Kidney (tissue), 14 donors: ENCODE results near the gene NF1. TPM values are rescaled to one million over a fixed set of nuclear protein-coding genes. Genes with fewer than 3 reads are reported as not detected.
"Not testable (repeated sequence)": the region's sequence is repeated elsewhere in the genome, so short reads cannot be mapped to it uniquely, and the experiment has no call there.

ENCODE experiments used
- DNase-seq, 5 donors: peaks; one replicate each; pipeline ENCODE4 v3.0.0-alpha.2; 2013 to 2020
- FAIRE-seq: peaks from 2 replicates; lab custom pipeline; 2012; peaks lifted over from hg19 to GRCh38; lab: Jason Lieb, UNC
- H3K27ac ChIP-seq, 2 donors: one replicate each; pipeline ENCODE4 v1.7.0; 2013; ENCODE audit warnings: low read depth in 2 of 2, low read length in 2 of 2, inconsistent platforms in 1 of 2
- H3K27me3 ChIP-seq: one replicate; pipeline ENCODE4 v1.7.1; 2013; ENCODE audit warnings: low read length, inconsistent platforms; ENCODE audit not compliant: control insufficient read depth, insufficient read depth
- H3K36me3 ChIP-seq, 3 donors: one replicate each; pipeline versions ENCODE4 v1.7.0 to v1.7.1; 2013; ENCODE audit warnings: low read length in 3 of 3, control low read depth in 1 of 3, inconsistent platforms in 1 of 3; ENCODE audit not compliant: insufficient read depth in 3 of 3, control insufficient read depth in 2 of 3
- H3K4me1 ChIP-seq, 3 donors: one replicate each; pipeline versions ENCODE4 v1.7.0 to v1.7.1; 2013; ENCODE audit warnings: low read length in 3 of 3, inconsistent platforms in 1 of 3, low read depth in 1 of 3; ENCODE audit not compliant: control insufficient read depth in 2 of 3, insufficient read depth in 2 of 3
- H3K4me3 ChIP-seq, 3 donors: one replicate each; pipeline versions ENCODE4 v1.7.0 to v1.8.1; 2013; ENCODE audit warnings: low read length in 3 of 3, control low read depth in 1 of 3, inconsistent platforms in 1 of 3
- H3K9ac ChIP-seq, 3 donors: one replicate each; pipeline versions ENCODE4 v1.7.0 to v1.7.1; 2013; ENCODE audit warnings: low read length in 3 of 3, control low read depth in 1 of 3, inconsistent platforms in 1 of 3
- H3K9me3 ChIP-seq, 3 donors: one replicate each; pipeline versions ENCODE4 v1.7.0 to v1.7.1; 2013; ENCODE audit warnings: low read length in 3 of 3, control low read depth in 1 of 3, inconsistent platforms in 1 of 3; ENCODE audit not compliant: control insufficient read depth in 2 of 3, insufficient read depth in 1 of 3
- intact Hi-C: fragments of 100-400 bp; cut with DNase I; formaldehyde crosslinking; loops from one replicate; pipeline ENCODE4 v1.11.1; 2022
- polyA plus RNA-seq: library from polyadenylated mRNA; stranded (reverse); fragments of 350-450 nt; fragmentation: Illumina TruSeq; extraction: RNeasy Lipid Tissue Mini Kit (QIAGEN cat#74804); gene quantifications from one replicate; pipeline ENCODE4 v1.2.3, GENCODE V29; 2014; ENCODE audit warnings: low read depth, low replicate concordance; ENCODE audit not compliant: insufficient read depth
- total RNA-seq: library from RNA; stranded (reverse); fragmentation: NEBNext Ultra II Directional; extraction: Animal tissue kit (Norgen Biotek cat#: 25700); gene quantifications from one replicate; pipeline ENCODE4 v1.2.1, GENCODE V29; 2021
- TF ChIP-seq, protein P1 (sequence below): IDR thresholded peaks from 3 replicates; pipeline ENCODE4 v1.5.1; 2012; ENCODE audit warnings: mild to moderate bottlenecking, moderate library complexity, borderline replicate concordance; ENCODE audit not compliant: insufficient read depth; ENCODE audit errors: extremely low read depth
- donor health status: control.
- donor health status: control.
- donor health status: control.
- donor health status: control.
- donor health status: control.
- donor health status: DM: yes; HTN: yes; CAD: no.
- donor health status: Normal renal cell carcinoma (clear cell type).

The NF1 gene
- total and polyA plus RNA-seq, 2 donors from 2014 or later: 7.8 to 61.3 TPM

DNA sequence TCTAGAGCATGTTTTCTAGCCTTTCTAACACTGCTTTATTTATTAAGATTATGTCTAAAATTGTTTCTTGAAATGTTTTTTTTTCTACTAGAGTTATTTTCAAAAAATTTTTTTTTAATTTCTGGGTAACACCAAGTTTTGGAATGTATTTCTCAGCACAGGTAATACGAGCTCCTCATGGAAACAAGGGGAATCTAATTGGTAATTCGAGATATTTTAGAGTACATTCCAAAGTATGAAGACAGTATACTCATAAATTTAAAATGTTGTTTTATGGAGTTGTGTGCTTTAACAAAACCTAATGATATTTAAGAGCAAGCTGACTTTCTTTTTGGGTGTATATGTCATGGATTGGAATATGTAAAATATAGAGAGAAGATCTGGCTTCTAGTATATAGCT, 159.9 kb downstream of the NF1 start:
- intact Hi-C loops: no loop called here
- H3K9me3 ChIP-seq: no peaks in the 10 kb centered on the region
- DNase-seq (no peak), FAIRE-seq (no peak)
- no peaks in the 10 kb centered on the region for H3K4me1 ChIP-seq
- TF ChIP-seq, protein P1, sequence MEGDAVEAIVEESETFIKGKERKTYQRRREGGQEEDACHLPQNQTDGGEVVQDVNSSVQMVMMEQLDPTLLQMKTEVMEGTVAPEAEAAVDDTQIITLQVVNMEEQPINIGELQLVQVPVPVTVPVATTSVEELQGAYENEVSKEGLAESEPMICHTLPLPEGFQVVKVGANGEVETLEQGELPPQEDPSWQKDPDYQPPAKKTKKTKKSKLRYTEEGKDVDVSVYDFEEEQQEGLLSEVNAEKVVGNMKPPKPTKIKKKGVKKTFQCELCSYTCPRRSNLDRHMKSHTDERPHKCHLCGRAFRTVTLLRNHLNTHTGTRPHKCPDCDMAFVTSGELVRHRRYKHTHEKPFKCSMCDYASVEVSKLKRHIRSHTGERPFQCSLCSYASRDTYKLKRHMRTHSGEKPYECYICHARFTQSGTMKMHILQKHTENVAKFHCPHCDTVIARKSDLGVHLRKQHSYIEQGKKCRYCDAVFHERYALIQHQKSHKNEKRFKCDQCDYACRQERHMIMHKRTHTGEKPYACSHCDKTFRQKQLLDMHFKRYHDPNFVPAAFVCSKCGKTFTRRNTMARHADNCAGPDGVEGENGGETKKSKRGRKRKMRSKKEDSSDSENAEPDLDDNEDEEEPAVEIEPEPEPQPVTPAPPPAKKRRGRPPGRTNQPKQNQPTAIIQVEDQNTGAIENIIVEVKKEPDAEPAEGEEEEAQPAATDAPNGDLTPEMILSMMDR: no peak
- no peak overlapping the region for H3K27ac ChIP-seq
- H3K4me3 ChIP-seq: no peak overlapping the region
- no peak overlapping the region for H3K9ac ChIP-seq
- peaks cover 0 to 3% (median 2%) of the 10 kb centered on the region in 3 donors for H3K36me3 ChIP-seq
- H3K27me3 ChIP-seq: no peaks in the 10 kb centered on the region

DNA sequence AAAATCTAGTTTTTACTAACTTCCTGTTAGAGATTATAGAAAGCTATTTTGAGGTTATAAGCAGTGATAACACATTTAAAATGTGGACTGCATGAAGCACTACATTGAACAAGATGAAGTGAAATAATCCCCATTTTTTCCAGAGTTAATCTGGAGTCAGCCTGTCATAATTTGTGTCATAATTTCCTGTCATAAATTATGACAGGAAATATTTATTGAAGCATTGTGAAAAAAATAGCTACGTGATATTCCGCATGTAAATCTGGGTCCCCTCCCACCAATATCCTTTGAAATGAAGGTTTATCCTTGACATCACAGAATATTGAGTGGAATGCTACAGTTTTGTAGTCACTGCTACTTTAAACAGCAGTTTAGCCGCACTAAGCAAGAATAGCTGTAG, 162.2 kb downstream of the NF1 start:
- H3K4me1 ChIP-seq: no peaks in the 10 kb centered on the region
- no peaks in the 10 kb centered on the region for H3K9me3 ChIP-seq
- H3K9ac ChIP-seq: no peak overlapping the region
- H3K27ac ChIP-seq: no peak overlapping the region
- intact Hi-C loops: no loop called here
- H3K4me3 ChIP-seq: no peak overlapping the region
- FAIRE-seq: no peak
- H3K36me3 ChIP-seq: peaks cover 6% of the 10 kb centered on the region in 3 donors
- no peaks in the 10 kb centered on the region for H3K27me3 ChIP-seq
- TF ChIP-seq, protein P1: no peak
- no peak for DNase-seq

- no peak overlapping the region for H3K9ac ChIP-seq
- H3K27me3 ChIP-seq: no peaks in the 10 kb centered on the region
- H3K4me3 ChIP-seq: no peak overlapping the region
- intact Hi-C loops: no loop called here
- FAIRE-seq (no peak), DNase-seq (no peak)
- TF ChIP-seq, protein P1: no peak
- peaks cover 5 to 6% (median 6%) of the 10 kb centered on the region in 3 donors for H3K36me3 ChIP-seq
- H3K4me1 ChIP-seq: no peaks in the 10 kb centered on the region
- no peaks in the 10 kb centered on the region for H3K9me3 ChIP-seq
- no peak overlapping the region for H3K27ac ChIP-seq
These were observed 165.4 kb downstream of the NF1 start for GRCh38 chr17:31260151-31260550.

GRCh38 chr17:31261601-31262000, 166.8 kb downstream of the NF1 start:
- Histone ChIP-seq H3K9ac (no peak overlapping the region), H3K27me3 (no peaks in the 10 kb centered on the region), H3K9me3 (no peaks in the 10 kb centered on the region), H3K36me3 (peaks cover 5 to 11% (median 9%) of the 10 kb centered on the region in 3 donors), H3K27ac (no peak overlapping the region), H3K4me3 (no peak overlapping the region), H3K4me1 (no peaks in the 10 kb centered on the region)
- intact Hi-C loops: no loop called here
- TF ChIP-seq, protein P1: no peak
- DNase-seq (no peak), FAIRE-seq (no peak)

DNA sequence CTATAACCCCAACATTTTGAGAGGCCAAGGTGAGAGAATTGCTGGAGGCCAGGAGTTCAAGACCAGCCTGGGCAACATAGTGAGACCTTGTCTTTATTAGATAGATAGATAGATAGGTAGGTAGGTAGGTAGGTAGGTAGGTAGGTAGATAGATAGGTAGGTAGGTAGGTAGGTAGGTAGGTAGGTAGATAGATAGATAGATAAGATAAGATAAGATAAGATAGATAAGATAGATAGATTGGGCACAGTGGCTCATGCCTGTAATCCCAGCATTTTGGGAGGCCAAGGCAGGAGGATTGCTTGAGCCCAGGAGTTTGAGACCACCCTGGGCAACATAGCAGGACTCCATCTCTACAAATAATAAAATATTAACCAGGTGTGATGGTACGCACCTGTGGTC, 168.1 kb downstream of the NF1 start:
- H3K27me3 ChIP-seq, H3K27ac ChIP-seq, FAIRE-seq, DNase-seq, intact Hi-C loops, H3K4me3 ChIP-seq, H3K9me3 ChIP-seq, H3K9ac ChIP-seq, H3K4me1 ChIP-seq: not testable (repeated sequence)
- peaks cover 5 to 11% (median 9%) of the 10 kb centered on the region in 3 donors for H3K36me3 ChIP-seq
